Liver (tissue), 9 donors: ENCODE measurements around the gene SLC9A2. TPM values are rescaled to one million over a fixed set of nuclear protein-coding genes. Genes with fewer than 3 reads are reported as not detected.

Experiments
- DNase-seq: peaks from one replicate; pipeline ENCODE4 v3.0.0-alpha.2; 2017; ENCODE audit warnings: low spot score
- H3K27ac ChIP-seq, 2 donors: one replicate each; pipeline ENCODE4 v1.7.0; 2013; ENCODE audit warnings: inconsistent platforms in 2 of 2, low read length in 2 of 2, control low read depth in 1 of 2, low read depth in 1 of 2, mild to moderate bottlenecking in 1 of 2
- H3K27me3 ChIP-seq, 4 donors: one replicate each; pipeline versions ENCODE4 v1.6.1 to v1.7.0; 2013; ENCODE audit warnings: low read length in 3 of 4, inconsistent platforms in 1 of 4, mild to moderate bottlenecking in 1 of 4, moderate library complexity in 1 of 4; ENCODE audit not compliant: control insufficient read depth in 4 of 4, insufficient read depth in 4 of 4
- H3K36me3 ChIP-seq, 4 donors: one replicate each; pipeline versions ENCODE4 v1.6.1 to v1.7.0; 2013; ENCODE audit warnings: low read length in 3 of 4, mild to moderate bottlenecking in 3 of 4, low read depth in 1 of 4, moderate library complexity in 1 of 4; ENCODE audit not compliant: control insufficient read depth in 4 of 4, insufficient read depth in 3 of 4
- H3K4me1 ChIP-seq, 4 donors: one replicate each; pipeline versions ENCODE4 v1.6.1 to v1.7.0; 2013; ENCODE audit warnings: low read length in 3 of 4, mild to moderate bottlenecking in 3 of 4, moderate library complexity in 1 of 4; ENCODE audit not compliant: control insufficient read depth in 4 of 4, insufficient read depth in 4 of 4
- H3K4me3 ChIP-seq, 3 donors: one replicate each; pipeline versions ENCODE4 v1.6.1 to v1.7.0; 2013; ENCODE audit warnings: low read length in 3 of 3, control low read depth in 1 of 3, low read depth in 1 of 3, mild to moderate bottlenecking in 1 of 3
- H3K9ac ChIP-seq, 2 donors: one replicate each; pipeline ENCODE4 v1.7.0; 2013; ENCODE audit warnings: low read length in 2 of 2, mild to moderate bottlenecking in 2 of 2, moderate library complexity in 2 of 2, control low read depth in 1 of 2, low read depth in 1 of 2
- H3K9me3 ChIP-seq, 4 donors: one replicate each; pipeline versions ENCODE4 v1.6.1 to v1.7.0; 2013; ENCODE audit warnings: low read length in 3 of 4; ENCODE audit not compliant: control insufficient read depth in 4 of 4
- ATF3 ChIP-seq: IDR thresholded peaks from 2 replicates; pipeline ENCODE4 v1.6.1; 2016; ENCODE audit warnings: antibody characterized with exemption
- EGR1 ChIP-seq, 2 donors: IDR thresholded peaks; 2 replicates each; pipeline ENCODE4 v1.6.1; 2016 to 2018; ENCODE audit warnings: antibody characterized with exemption in 2 of 2, low read depth in 2 of 2
- FOXA1 ChIP-seq: IDR thresholded peaks from 2 replicates; pipeline ENCODE4 v1.6.1; 2016; ENCODE audit warnings: antibody characterized with exemption
- FOXA2 ChIP-seq: IDR thresholded peaks from 2 replicates; pipeline ENCODE4 v1.6.1; 2016; ENCODE audit warnings: antibody characterized with exemption
- HNF4G ChIP-seq: IDR thresholded peaks from 2 replicates; pipeline ENCODE4 v1.6.1; 2016; ENCODE audit warnings: antibody characterized with exemption
- MAX ChIP-seq: IDR thresholded peaks from 2 replicates; pipeline ENCODE4 v1.6.1; 2016; ENCODE audit warnings: antibody characterized with exemption
- NR2F2 ChIP-seq: IDR thresholded peaks from 2 replicates; pipeline ENCODE4 v1.6.1; 2016; ENCODE audit warnings: antibody characterized with exemption
- RAD21 ChIP-seq, 2 donors: IDR thresholded peaks; 2 replicates each; pipeline ENCODE4 v1.6.1; 2016; ENCODE audit warnings: antibody characterized with exemption in 2 of 2, mild to moderate bottlenecking in 2 of 2
- RXRA ChIP-seq, 2 donors: IDR thresholded peaks; 2 replicates each; pipeline ENCODE4 v1.6.1; 2017 to 2018; ENCODE audit warnings: antibody characterized with exemption in 2 of 2, mild to moderate bottlenecking in 1 of 2
- SP1 ChIP-seq: IDR thresholded peaks from 2 replicates; pipeline ENCODE4 v1.6.1; 2018; ENCODE audit warnings: antibody characterized with exemption, mild to moderate bottlenecking
- TAF1 ChIP-seq: conservative IDR thresholded peaks from 2 replicates; pipeline ENCODE4 v1.6.1; 2016; ENCODE audit warnings: antibody characterized with exemption, mild to moderate bottlenecking
- YY1 ChIP-seq: IDR thresholded peaks from 2 replicates; pipeline ENCODE4 v1.6.1; 2016; ENCODE audit warnings: antibody characterized with exemption, mild to moderate bottlenecking
- ZBTB33 ChIP-seq: IDR thresholded peaks from 2 replicates; pipeline ENCODE4 v1.6.1; 2016; ENCODE audit warnings: antibody characterized with exemption
- WGBS: extraction: QIAGEN DNeasy Blood & Tissue Kit; methylation state at CpG from one replicate; pipeline ENCODE4 v1.1.7; 2013; 5-methylcytosine and 5-hydroxymethylcytosine counted together
- polyA plus RNA-seq, 2 donors: library from polyadenylated mRNA; stranded (reverse) in 1 of 2; unstranded in 1 of 2; fragments of 200-250 nt in 1 of 2; fragments of >200 nt in 1 of 2; fragmentation: Nextera tagmentation in 1 of 2; extraction: Ambion mirVana in 1 of 2; gene quantifications; one replicate each; pipeline versions ENCODE4 v1.2.1 to v1.2.3, GENCODE V29; 2013 to 2015
- total RNA-seq, 2 donors: library from RNA; depleted of rRNA; stranded (reverse); fragments of >200 nt; gene quantifications; one replicate each; pipeline ENCODE4 v1.2.3, GENCODE V29; 2014
- TF ChIP-seq, protein P1 (sequence below): IDR thresholded peaks from 2 replicates; pipeline ENCODE4 v1.6.1; 2016; ENCODE audit warnings: antibody characterized with exemption, mild to moderate bottlenecking
- donor health status: healthy.
- donor health status: healthy.
- donor health status: healthy.
- donor health status: healthy.
- donor health status: healthy.

The SLC9A2 gene
- total and polyA plus RNA-seq, 4 donors: under 0.01 to 0.05 (median 0.01) TPM; not detected in 1

- Histone ChIP-seq H3K36me3 (no peaks in the 10 kb centered on the region), H3K27ac (no peak overlapping the region), H3K27me3 (peaks cover 0 to 7% (median 0%) of the 10 kb centered on the region in 4 donors), H3K4me1 (no peaks in the 10 kb centered on the region), H3K9me3 (no peaks in the 10 kb centered on the region), H3K4me3 (no peak overlapping the region), H3K9ac (no peak overlapping the region)
- TF ChIP-seq, protein P1, sequence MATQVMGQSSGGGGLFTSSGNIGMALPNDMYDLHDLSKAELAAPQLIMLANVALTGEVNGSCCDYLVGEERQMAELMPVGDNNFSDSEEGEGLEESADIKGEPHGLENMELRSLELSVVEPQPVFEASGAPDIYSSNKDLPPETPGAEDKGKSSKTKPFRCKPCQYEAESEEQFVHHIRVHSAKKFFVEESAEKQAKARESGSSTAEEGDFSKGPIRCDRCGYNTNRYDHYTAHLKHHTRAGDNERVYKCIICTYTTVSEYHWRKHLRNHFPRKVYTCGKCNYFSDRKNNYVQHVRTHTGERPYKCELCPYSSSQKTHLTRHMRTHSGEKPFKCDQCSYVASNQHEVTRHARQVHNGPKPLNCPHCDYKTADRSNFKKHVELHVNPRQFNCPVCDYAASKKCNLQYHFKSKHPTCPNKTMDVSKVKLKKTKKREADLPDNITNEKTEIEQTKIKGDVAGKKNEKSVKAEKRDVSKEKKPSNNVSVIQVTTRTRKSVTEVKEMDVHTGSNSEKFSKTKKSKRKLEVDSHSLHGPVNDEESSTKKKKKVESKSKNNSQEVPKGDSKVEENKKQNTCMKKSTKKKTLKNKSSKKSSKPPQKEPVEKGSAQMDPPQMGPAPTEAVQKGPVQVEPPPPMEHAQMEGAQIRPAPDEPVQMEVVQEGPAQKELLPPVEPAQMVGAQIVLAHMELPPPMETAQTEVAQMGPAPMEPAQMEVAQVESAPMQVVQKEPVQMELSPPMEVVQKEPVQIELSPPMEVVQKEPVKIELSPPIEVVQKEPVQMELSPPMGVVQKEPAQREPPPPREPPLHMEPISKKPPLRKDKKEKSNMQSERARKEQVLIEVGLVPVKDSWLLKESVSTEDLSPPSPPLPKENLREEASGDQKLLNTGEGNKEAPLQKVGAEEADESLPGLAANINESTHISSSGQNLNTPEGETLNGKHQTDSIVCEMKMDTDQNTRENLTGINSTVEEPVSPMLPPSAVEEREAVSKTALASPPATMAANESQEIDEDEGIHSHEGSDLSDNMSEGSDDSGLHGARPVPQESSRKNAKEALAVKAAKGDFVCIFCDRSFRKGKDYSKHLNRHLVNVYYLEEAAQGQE: no peak
- DNase-seq: no peak
- WGBS: 84% methylated on average over 2 of the region's 2 CpGs
Measured at GRCh38 chr2:102664471-102664909, 45.1 kb downstream of the SLC9A2 start.

GRCh38 chr2:102667072-102667471, 47.7 kb downstream of the SLC9A2 start:
- Histone ChIP-seq H3K36me3 (no peaks in the 10 kb centered on the region), H3K9me3 (no peaks in the 10 kb centered on the region), H3K27ac (no peak overlapping the region), H3K27me3 (peaks cover 0 to 3% (median 0%) of the 10 kb centered on the region in 4 donors), H3K9ac (no peak overlapping the region), H3K4me1 (no peaks in the 10 kb centered on the region), H3K4me3 (no peak overlapping the region)
- no peak for TF ChIP-seq RXRA (IDR thresholded peaks at IDR 0.05)
- no peak for TF ChIP-seq FOXA2
- no peak for TF ChIP-seq MAX
- TF ChIP-seq NR2F2: no peak
- TF ChIP-seq EGR1 (IDR thresholded peaks at IDR 0.05; ENCODE audit: low read depth in 2 of 2): no peak
- TF ChIP-seq YY1: no peak
- no peak for TF ChIP-seq HNF4G
- DNase-seq: no peak
- WGBS: 82% methylated on average over 2 of the region's 2 CpGs

DNA sequence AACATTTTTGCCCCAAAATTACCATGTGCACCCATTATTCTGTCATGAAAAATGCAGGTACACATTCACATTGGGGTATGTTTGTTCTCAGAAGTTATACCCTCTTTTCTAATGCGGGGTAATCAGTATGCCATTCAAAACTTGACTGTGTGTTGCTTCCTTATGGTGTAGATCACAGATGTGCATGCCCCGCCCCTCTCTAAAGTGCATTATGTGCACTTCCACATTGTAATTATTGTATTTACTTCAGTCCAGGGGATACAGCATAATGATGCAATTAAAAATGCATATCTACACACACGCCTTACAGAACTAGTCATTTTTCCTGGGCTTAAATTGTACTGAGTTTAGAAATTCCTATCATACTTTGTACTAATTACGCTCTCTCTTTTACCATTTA, 48.8 kb downstream of the SLC9A2 start:
- no peak overlapping the region for H3K27ac ChIP-seq
- H3K36me3 ChIP-seq: no peaks in the 10 kb centered on the region
- 91% methylated on average over 4 of the region's 4 CpGs for WGBS
- no peak overlapping the region for H3K4me3 ChIP-seq
- H3K27me3 ChIP-seq: peaks cover 0 to under 1% (median 0%) of the 10 kb centered on the region in 4 donors
- no peak overlapping the region for H3K9ac ChIP-seq
- H3K4me1 ChIP-seq: no peaks in the 10 kb centered on the region
- no peaks in the 10 kb centered on the region for H3K9me3 ChIP-seq
- TF ChIP-seq TAF1: no peak
- no peak for TF ChIP-seq ATF3
- no peak for TF ChIP-seq RAD21 (IDR thresholded peaks at IDR 0.05)
- TF ChIP-seq ZBTB33: no peak
- no peak for TF ChIP-seq NR2F2
- TF ChIP-seq FOXA1: no peak
- TF ChIP-seq, protein P1: no peak
- TF ChIP-seq SP1: no peak
- TF ChIP-seq EGR1 (IDR thresholded peaks at IDR 0.05; ENCODE audit: low read depth in 2 of 2): no peak
- no peak for DNase-seq
